ENCODE results near the gene MMEL1. TPM values are rescaled to one million over a fixed set of nuclear protein-coding genes. Genes with fewer than 3 reads are reported as not detected.
"Not testable (repeated sequence)": the region's sequence is repeated elsewhere in the genome, so short reads cannot be mapped to it uniquely, and the experiment has no call there.

The MMEL1 gene
- total and polyA plus RNA-seq, 2 experiments from 2014 or later, result not detected

GRCh38 chr1:2628191-2628932 lies 4.5 kb downstream of the MMEL1 start:
- no peak for TF ChIP-seq CTCF (IDR thresholded peaks at IDR 0.05; ENCODE audit: low read depth, low read length)
- H3K27me3 ChIP-seq, result no peaks in the 10 kb centered on the region
- no peaks in the 10 kb centered on the region for H3K9me3 ChIP-seq (ENCODE audit: low read depth)
- H3K27ac ChIP-seq, result no peak overlapping the region
- H3K36me3 ChIP-seq, result no peaks in the 10 kb centered on the region
- H3K4me3 ChIP-seq, result no peak overlapping the region
- no peaks in the 10 kb centered on the region for H3K4me1 ChIP-seq (ENCODE audit: low read depth)
- DNase-seq (ENCODE audit: low read depth in 1 of 2, low spot score in 1 of 2), result no peak

- Histone ChIP-seq H3K4me1 (ENCODE audit: low read depth) (no peaks in the 10 kb centered on the region), H3K27me3 (no peaks in the 10 kb centered on the region), H3K27ac (no peak overlapping the region), H3K9me3 (ENCODE audit: low read depth) (no peaks in the 10 kb centered on the region), H3K36me3 (no peaks in the 10 kb centered on the region), H3K4me3 (no peak overlapping the region)
- DNase-seq (ENCODE audit: low read depth in 1 of 2, low spot score in 1 of 2), result no peak
- no peak for TF ChIP-seq CTCF (IDR thresholded peaks at IDR 0.05; ENCODE audit: low read depth, low read length)
Observed at GRCh38 chr1:2627746-2628145, 5.1 kb downstream of the MMEL1 start.

GRCh38 chr1:2625748-2626147 lies 7.1 kb downstream of the MMEL1 start:
- not testable (repeated sequence) for H3K9me3 ChIP-seq (ENCODE audit: low read depth); H3K36me3 ChIP-seq; H3K27me3 ChIP-seq; H3K27ac ChIP-seq; H3K4me1 ChIP-seq (ENCODE audit: low read depth); DNase-seq (ENCODE audit: low read depth in 1 of 2, low spot score in 1 of 2); H3K4me3 ChIP-seq

- Histone ChIP-seq H3K36me3 (no peaks in the 10 kb centered on the region), H3K27me3 (no peaks in the 10 kb centered on the region), H3K27ac (no peak overlapping the region), H3K4me3 (no peak overlapping the region), H3K9me3 (ENCODE audit: low read depth) (no peaks in the 10 kb centered on the region), H3K4me1 (ENCODE audit: low read depth) (no peaks in the 10 kb centered on the region)
- no peak for DNase-seq (ENCODE audit: low read depth in 1 of 2, low spot score in 1 of 2)
- TF ChIP-seq CTCF (IDR thresholded peaks at IDR 0.05; ENCODE audit: low read depth, low read length), result no peak
Observed at GRCh38 chr1:2625311-2625710, 7.5 kb downstream of the MMEL1 start.

- Histone ChIP-seq H3K4me1 (ENCODE audit: low read depth) (no peaks in the 10 kb centered on the region), H3K36me3 (no peaks in the 10 kb centered on the region), H3K9me3 (ENCODE audit: low read depth) (no peaks in the 10 kb centered on the region), H3K4me3 (no peak overlapping the region), H3K27me3 (no peaks in the 10 kb centered on the region), H3K27ac (no peak overlapping the region)
- no peak for DNase-seq (ENCODE audit: low read depth in 1 of 2, low spot score in 1 of 2)
- no peak for TF ChIP-seq CTCF (IDR thresholded peaks at IDR 0.05; ENCODE audit: low read depth, low read length)
Observed at GRCh38 chr1:2624735-2625300, 8.0 kb downstream of the MMEL1 start.

- TF ChIP-seq CTCF (IDR thresholded peaks at IDR 0.05; ENCODE audit: low read depth, low read length), result no peak
- Histone ChIP-seq H3K9me3 (ENCODE audit: low read depth) (no peaks in the 10 kb centered on the region), H3K27ac (no peak overlapping the region), H3K36me3 (no peaks in the 10 kb centered on the region), H3K4me3 (no peak overlapping the region), H3K27me3 (no peaks in the 10 kb centered on the region), H3K4me1 (ENCODE audit: low read depth) (no peaks in the 10 kb centered on the region)
- no peak for DNase-seq (ENCODE audit: low read depth in 1 of 2, low spot score in 1 of 2)
Observed at GRCh38 chr1:2623571-2624337, 9.1 kb downstream of the MMEL1 start.

Data from cardiac muscle cell (in vitro differentiated cells and primary cell).